Esophagus squamous epithelium (tissue), 4 donors: Measurements from ENCODE around the gene CHRNG.

Source experiments
- CTCF ChIP-seq, 6 experiments: fragments of 450-650 bp in 4 of 6; fragments of 200-600 bp in 2 of 6; sonication (generic) in 2 of 6; IDR thresholded peaks; one replicate each; pipeline ENCODE4 v1.5.1; 2016 to 2019; ENCODE audit warnings: antibody characterized with exemption in 6 of 6, mild to moderate bottlenecking in 4 of 6, moderate library complexity in 4 of 6
- POLR2A ChIP-seq, 4 donors: fragments of 450-650 bp; IDR thresholded peaks; one replicate each; pipeline ENCODE4 v1.6.1; 2017; ENCODE audit warnings: antibody characterized with exemption in 4 of 4, mild to moderate bottlenecking in 4 of 4, moderate library complexity in 3 of 4

- TF ChIP-seq CTCF (IDR thresholded peaks at IDR 0.05) (no peak), POLR2A (IDR thresholded peaks at IDR 0.05) (no peak)
These were observed 6.3 kb downstream of the CHRNG start for GRCh38 chr2:232545511-232546375.
